ENCODE measurements around the gene ZNF687. TPM values are rescaled to one million over a fixed set of nuclear protein-coding genes. Genes with fewer than 3 reads are reported as not detected.

ZNF687 gene
- 10 to 100 TPM in 1 of 2 donors, 1 to 10 TPM in 1; 8.0 to 11.4 TPM for polyA plus RNA-seq

GRCh38 chr1:151281969-151282882 lies at the start of gene ZNF687:
Gene ZNF687 (plus strand): TSS chr1:151282299. CDS start chr1:151286292, 3,993 bp downstream.
- peaks cover 0 to 10% of the 10 kb centered on the region in 2 donors for H3K4me1 ChIP-seq (ENCODE audit: control insufficient read depth in 2 of 2, insufficient read depth in 2 of 2, low read length in 1 of 2)
- H3K4me3 ChIP-seq (ENCODE audit: low read depth in 1 of 2, low read length in 2 of 2), result peak within 1 kb of the TSS; percentile 75 to 80
- H3K27me3 ChIP-seq (ENCODE audit: control insufficient read depth in 1 of 2, insufficient read depth in 2 of 2, low read length in 2 of 2), result no peaks in the 10 kb centered on the region
- H3K9me3 ChIP-seq (ENCODE audit: control insufficient read depth in 2 of 2, insufficient read depth in 1 of 2, low read depth in 1 of 2, low read length in 1 of 2), result no peaks in the 10 kb centered on the region
- peak within 1 kb of the TSS; percentile 100 for H3K27ac ChIP-seq (ENCODE audit: low read depth in 2 of 2, low read length in 1 of 2)
- peaks cover 9 to 10% of the 10 kb centered on the region in 2 donors for H3K36me3 ChIP-seq (ENCODE audit: control insufficient read depth in 2 of 2, insufficient read depth in 2 of 2, low read length in 1 of 2)
- 0 to 1% methylated on average over 72 to 74 of the region's 74 CpGs for WGBS, 2 donors

GRCh38 chr1:151235235-151235634 lies 46.9 kb upstream of the ZNF687 start:
- Histone ChIP-seq H3K36me3 (ENCODE audit: control insufficient read depth in 2 of 2, insufficient read depth in 2 of 2, low read length in 1 of 2) (peaks cover 28 to 29% of the 10 kb centered on the region in 2 donors), H3K4me3 (ENCODE audit: low read depth in 1 of 2, low read length in 2 of 2) (no peak overlapping the region), H3K4me1 (ENCODE audit: control insufficient read depth in 2 of 2, insufficient read depth in 2 of 2, low read length in 1 of 2) (no peaks in the 10 kb centered on the region), H3K27me3 (ENCODE audit: control insufficient read depth in 1 of 2, insufficient read depth in 2 of 2, low read length in 2 of 2) (no peaks in the 10 kb centered on the region), H3K9me3 (ENCODE audit: control insufficient read depth in 2 of 2, insufficient read depth in 1 of 2, low read depth in 1 of 2, low read length in 1 of 2) (no peaks in the 10 kb centered on the region), H3K27ac (ENCODE audit: low read depth in 2 of 2, low read length in 1 of 2) (no peak overlapping the region)
- WGBS, 2 donors, result 91 to 96% methylated on average over 6 of the region's 6 CpGs

GRCh38 chr1:151237678-151238466 lies 44.2 kb upstream of the ZNF687 start:
- no peaks in the 10 kb centered on the region for H3K9me3 ChIP-seq (ENCODE audit: control insufficient read depth in 2 of 2, insufficient read depth in 1 of 2, low read depth in 1 of 2, low read length in 1 of 2)
- peaks cover 18 to 26% of the 10 kb centered on the region in 2 donors for H3K36me3 ChIP-seq (ENCODE audit: control insufficient read depth in 2 of 2, insufficient read depth in 2 of 2, low read length in 1 of 2)
- no peak overlapping the region for H3K27ac ChIP-seq (ENCODE audit: low read depth in 2 of 2, low read length in 1 of 2)
- no peaks in the 10 kb centered on the region for H3K4me1 ChIP-seq (ENCODE audit: control insufficient read depth in 2 of 2, insufficient read depth in 2 of 2, low read length in 1 of 2)
- H3K4me3 ChIP-seq (ENCODE audit: low read depth in 1 of 2, low read length in 2 of 2), result no peak overlapping the region
- no peaks in the 10 kb centered on the region for H3K27me3 ChIP-seq (ENCODE audit: control insufficient read depth in 1 of 2, insufficient read depth in 2 of 2, low read length in 2 of 2)
- WGBS, 2 donors, result 86 to 88% methylated on average over 4 of the region's 4 CpGs

- Histone ChIP-seq H3K36me3 (ENCODE audit: control insufficient read depth in 2 of 2, insufficient read depth in 2 of 2, low read length in 1 of 2) (peaks cover 19 to 27% of the 10 kb centered on the region in 2 donors), H3K9me3 (ENCODE audit: control insufficient read depth in 2 of 2, insufficient read depth in 1 of 2, low read depth in 1 of 2, low read length in 1 of 2) (no peaks in the 10 kb centered on the region), H3K27ac (ENCODE audit: low read depth in 2 of 2, low read length in 1 of 2) (no peak overlapping the region), H3K4me3 (ENCODE audit: low read depth in 1 of 2, low read length in 2 of 2) (no peak overlapping the region), H3K27me3 (ENCODE audit: control insufficient read depth in 1 of 2, insufficient read depth in 2 of 2, low read length in 2 of 2) (no peaks in the 10 kb centered on the region), H3K4me1 (ENCODE audit: control insufficient read depth in 2 of 2, insufficient read depth in 2 of 2, low read length in 1 of 2) (no peaks in the 10 kb centered on the region)
- 39 to 48% methylated on average over 1 of the region's 1 CpG for WGBS, 2 donors
Measured at GRCh38 chr1:151238467-151238739, 43.7 kb upstream of the ZNF687 start.

GRCh38 chr1:151242442-151242841 lies 39.7 kb upstream of the ZNF687 start:
- Histone ChIP-seq H3K27me3 (ENCODE audit: control insufficient read depth in 1 of 2, insufficient read depth in 2 of 2, low read length in 2 of 2) (no peaks in the 10 kb centered on the region), H3K27ac (ENCODE audit: low read depth in 2 of 2, low read length in 1 of 2) (no peak overlapping the region), H3K36me3 (ENCODE audit: control insufficient read depth in 2 of 2, insufficient read depth in 2 of 2, low read length in 1 of 2) (peaks cover 15 to 21% of the 10 kb centered on the region in 2 donors), H3K4me1 (ENCODE audit: control insufficient read depth in 2 of 2, insufficient read depth in 2 of 2, low read length in 1 of 2) (no peaks in the 10 kb centered on the region), H3K4me3 (ENCODE audit: low read depth in 1 of 2, low read length in 2 of 2) (no peak overlapping the region), H3K9me3 (ENCODE audit: control insufficient read depth in 2 of 2, insufficient read depth in 1 of 2, low read depth in 1 of 2, low read length in 1 of 2) (no peaks in the 10 kb centered on the region)
- 85 to 87% methylated on average over 2 of the region's 2 CpGs for WGBS, 2 donors

- Histone ChIP-seq H3K27me3 (ENCODE audit: control insufficient read depth in 1 of 2, insufficient read depth in 2 of 2, low read length in 2 of 2) (no peaks in the 10 kb centered on the region), H3K4me1 (ENCODE audit: control insufficient read depth in 2 of 2, insufficient read depth in 2 of 2, low read length in 1 of 2) (no peaks in the 10 kb centered on the region), H3K4me3 (ENCODE audit: low read depth in 1 of 2, low read length in 2 of 2) (no peak overlapping the region), H3K36me3 (ENCODE audit: control insufficient read depth in 2 of 2, insufficient read depth in 2 of 2, low read length in 1 of 2) (peaks cover 13 to 25% of the 10 kb centered on the region in 2 donors), H3K27ac (ENCODE audit: low read depth in 2 of 2, low read length in 1 of 2) (no peak overlapping the region), H3K9me3 (ENCODE audit: control insufficient read depth in 2 of 2, insufficient read depth in 1 of 2, low read depth in 1 of 2, low read length in 1 of 2) (no peaks in the 10 kb centered on the region)
- WGBS, 2 donors, result 76 to 86% methylated on average over 5 of the region's 5 CpGs
Measured at GRCh38 chr1:151243683-151244216, 38.3 kb upstream of the ZNF687 start.

- 85 to 86% methylated on average over 2 of the region's 2 CpGs for WGBS, 2 donors
- Histone ChIP-seq H3K4me1 (ENCODE audit: control insufficient read depth in 2 of 2, insufficient read depth in 2 of 2, low read length in 1 of 2) (no peaks in the 10 kb centered on the region), H3K36me3 (ENCODE audit: control insufficient read depth in 2 of 2, insufficient read depth in 2 of 2, low read length in 1 of 2) (peaks cover 13 to 20% of the 10 kb centered on the region in 2 donors), H3K27me3 (ENCODE audit: control insufficient read depth in 1 of 2, insufficient read depth in 2 of 2, low read length in 2 of 2) (no peaks in the 10 kb centered on the region), H3K27ac (ENCODE audit: low read depth in 2 of 2, low read length in 1 of 2) (no peak overlapping the region), H3K9me3 (ENCODE audit: control insufficient read depth in 2 of 2, insufficient read depth in 1 of 2, low read depth in 1 of 2, low read length in 1 of 2) (no peaks in the 10 kb centered on the region), H3K4me3 (ENCODE audit: low read depth in 1 of 2, low read length in 2 of 2) (no peak overlapping the region)
Measured at GRCh38 chr1:151246786-151247185, 35.3 kb upstream of the ZNF687 start.

- Histone ChIP-seq H3K27me3 (ENCODE audit: control insufficient read depth in 1 of 2, insufficient read depth in 2 of 2, low read length in 2 of 2) (no peaks in the 10 kb centered on the region), H3K9me3 (ENCODE audit: control insufficient read depth in 2 of 2, insufficient read depth in 1 of 2, low read depth in 1 of 2, low read length in 1 of 2) (no peaks in the 10 kb centered on the region), H3K4me1 (ENCODE audit: control insufficient read depth in 2 of 2, insufficient read depth in 2 of 2, low read length in 1 of 2) (no peaks in the 10 kb centered on the region), H3K4me3 (ENCODE audit: low read depth in 1 of 2, low read length in 2 of 2) (no peak overlapping the region), H3K27ac (ENCODE audit: low read depth in 2 of 2, low read length in 1 of 2) (no peak overlapping the region), H3K36me3 (ENCODE audit: control insufficient read depth in 2 of 2, insufficient read depth in 2 of 2, low read length in 1 of 2) (peaks cover 7 to 8% of the 10 kb centered on the region in 2 donors)
- 61 to 64% methylated on average over 16 of the region's 16 CpGs for WGBS, 2 donors
Measured at GRCh38 chr1:151251656-151252470, 30.2 kb upstream of the ZNF687 start.

Measured in esophagus (tissue), 2 donors.